Upper lobe of left lung (tissue), 4 donors: ENCODE data around the gene GRHL1.

Source experiments
- EP300 ChIP-seq, 4 donors: sonication (generic); formaldehyde crosslinking; IDR thresholded peaks; one replicate each; pipeline ENCODE4 v1.5.1; 2017; ENCODE audit warnings: antibody characterized with exemption in 4 of 4, control low read depth in 2 of 4
- POLR2AphosphoS5 ChIP-seq, 2 donors: sonication (generic); formaldehyde crosslinking; IDR thresholded peaks; one replicate each; pipeline ENCODE4 v1.5.1; 2017; ENCODE audit warnings: antibody characterized with exemption in 2 of 2
- TF ChIP-seq, protein P1 (sequence below), 6 experiments: fragments of 450-650 bp in 4 of 6; fragments of 200-600 bp in 2 of 6; sonication (generic) in 2 of 6; IDR thresholded peaks; one replicate each; pipeline ENCODE4 v1.5.1; 2016 to 2019; ENCODE audit warnings: antibody characterized with exemption in 6 of 6

DNA sequence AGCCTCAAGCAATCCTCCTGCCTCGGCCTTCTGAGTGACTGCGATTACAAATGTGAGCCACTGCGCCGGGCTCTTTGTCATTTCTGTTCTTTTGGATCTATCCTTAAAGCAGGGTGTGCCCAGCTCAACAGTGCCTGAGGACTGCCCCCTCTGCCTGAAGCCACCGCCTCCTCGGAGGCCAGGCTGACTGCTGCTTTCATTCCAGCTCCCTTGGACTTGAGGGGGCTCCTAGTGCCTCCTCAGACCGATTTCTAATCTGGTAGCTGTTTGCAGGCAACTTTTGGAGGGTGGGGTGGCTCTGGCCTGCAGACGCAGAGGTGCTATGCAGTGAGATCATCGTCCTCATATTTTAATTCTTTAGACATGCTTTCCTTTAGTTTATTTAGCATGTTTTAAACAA lies 55.9 kb downstream of the GRHL1 start:
- TF ChIP-seq EP300 (IDR thresholded peaks at IDR 0.05) (no peak), POLR2AphosphoS5 (IDR thresholded peaks at IDR 0.05) (no peak)
- TF ChIP-seq, protein P1, sequence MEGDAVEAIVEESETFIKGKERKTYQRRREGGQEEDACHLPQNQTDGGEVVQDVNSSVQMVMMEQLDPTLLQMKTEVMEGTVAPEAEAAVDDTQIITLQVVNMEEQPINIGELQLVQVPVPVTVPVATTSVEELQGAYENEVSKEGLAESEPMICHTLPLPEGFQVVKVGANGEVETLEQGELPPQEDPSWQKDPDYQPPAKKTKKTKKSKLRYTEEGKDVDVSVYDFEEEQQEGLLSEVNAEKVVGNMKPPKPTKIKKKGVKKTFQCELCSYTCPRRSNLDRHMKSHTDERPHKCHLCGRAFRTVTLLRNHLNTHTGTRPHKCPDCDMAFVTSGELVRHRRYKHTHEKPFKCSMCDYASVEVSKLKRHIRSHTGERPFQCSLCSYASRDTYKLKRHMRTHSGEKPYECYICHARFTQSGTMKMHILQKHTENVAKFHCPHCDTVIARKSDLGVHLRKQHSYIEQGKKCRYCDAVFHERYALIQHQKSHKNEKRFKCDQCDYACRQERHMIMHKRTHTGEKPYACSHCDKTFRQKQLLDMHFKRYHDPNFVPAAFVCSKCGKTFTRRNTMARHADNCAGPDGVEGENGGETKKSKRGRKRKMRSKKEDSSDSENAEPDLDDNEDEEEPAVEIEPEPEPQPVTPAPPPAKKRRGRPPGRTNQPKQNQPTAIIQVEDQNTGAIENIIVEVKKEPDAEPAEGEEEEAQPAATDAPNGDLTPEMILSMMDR (IDR thresholded peaks at IDR 0.05): no peak
